Activated CD8-positive, alpha-beta T cell treated with anti-CD3 and anti-CD28 coated beads, Interleukin-2, amount 10 ng/mL, durations not matched to agents 7 days and 5 days (primary cell): ENCODE results near the gene EPHB1. TPM values are rescaled to one million over a fixed set of nuclear protein-coding genes. Genes with fewer than 3 reads are reported as not detected.

Experiments
- ATAC-seq: fragments of 150-1000 bp; cut with Tn5 transposase; one replicate; pipeline ENCODE4 v1.10.0; 2021; ENCODE audit warnings: moderate library complexity
- CTCF ChIA-PET: fragments of 350-600 bp; sonication (Branson Sonifier 250); formaldehyde crosslinking; loops from one replicate; lab custom pipeline; 2021; ENCODE audit warnings: antibody characterized with exemption; lab: Charles Lee
- POLR2A ChIA-PET: fragments of 350-600 bp; sonication (Branson Sonifier 250); formaldehyde crosslinking; loops from one replicate; lab custom pipeline; 2021; ENCODE audit warnings: antibody characterized with exemption; lab: Charles Lee
- DNase-seq: peaks from one replicate; pipeline ENCODE4 v3.0.0-alpha.2; 2020
- H3K27ac Mint-ChIP-seq: one replicate; pipeline ENCODE4 v1.8.0; 2021; ENCODE audit warnings: mild to moderate bottlenecking, mixed read lengths
- H3K27me3 Mint-ChIP-seq: one replicate; pipeline ENCODE4 v1.8.0; 2021; ENCODE audit warnings: low read depth, mixed read lengths
- H3K36me3 Mint-ChIP-seq: one replicate; pipeline ENCODE4 v1.8.0; 2021; ENCODE audit warnings: low read depth, mixed read lengths
- H3K4me1 Mint-ChIP-seq: one replicate; pipeline ENCODE4 v1.8.0; 2021; ENCODE audit warnings: low read depth, mixed read lengths
- H3K4me3 Mint-ChIP-seq: one replicate; pipeline ENCODE4 v1.8.0; 2021; ENCODE audit warnings: mild to moderate bottlenecking, mixed read lengths
- H3K9me3 Mint-ChIP-seq: one replicate; pipeline ENCODE4 v1.8.0; 2022; ENCODE audit warnings: mixed read lengths; ENCODE audit not compliant: insufficient read depth
- total RNA-seq, 2 experiments: library from RNA; stranded (reverse); gene quantifications; one replicate each; pipeline ENCODE4 v1.2.3, GENCODE V29; 2021

The EPHB1 gene
- total RNA-seq, 2 experiments from 2014 or later, result 1.1 to 1.4 TPM

GRCh38 chr3:134874737-134875413 lies 79.8 kb downstream of the EPHB1 start:
- Mint-ChIP-seq H3K9me3 (no peaks in the 10 kb centered on the region), H3K27me3 (peaks cover 2% of the 10 kb centered on the region), H3K27ac (no peak overlapping the region), H3K4me3 (no peak overlapping the region), H3K4me1 (no peaks in the 10 kb centered on the region), H3K36me3 (no peaks in the 10 kb centered on the region)
- no peak for DNase-seq
- ChIA-PET CTCF (no interaction called here), POLR2A (no interaction called here)
- no peak for ATAC-seq

- Mint-ChIP-seq H3K9me3 (no peaks in the 10 kb centered on the region), H3K36me3 (no peaks in the 10 kb centered on the region), H3K4me3 (no peak overlapping the region), H3K27me3 (peaks cover 2% of the 10 kb centered on the region), H3K4me1 (no peaks in the 10 kb centered on the region), H3K27ac (no peak overlapping the region)
- CTCF ChIA-PET, result no interaction called here
- ATAC-seq (no peak), DNase-seq (no peak)
- POLR2A ChIA-PET, result no interaction called here
Measured at GRCh38 chr3:134876836-134877235, 81.8 kb downstream of the EPHB1 start.

GRCh38 chr3:134877788-134878187 lies 82.7 kb downstream of the EPHB1 start:
- Mint-ChIP-seq H3K27ac (no peak overlapping the region), H3K4me3 (no peak overlapping the region), H3K9me3 (no peaks in the 10 kb centered on the region), H3K27me3 (peaks cover 2% of the 10 kb centered on the region), H3K36me3 (no peaks in the 10 kb centered on the region), H3K4me1 (no peaks in the 10 kb centered on the region)
- ATAC-seq, result no peak
- DNase-seq, result no peak
- ChIA-PET POLR2A (no interaction called here), CTCF (no interaction called here)

- no peak overlapping the region for H3K4me3 Mint-ChIP-seq
- peaks cover 6% of the 10 kb centered on the region for H3K27me3 Mint-ChIP-seq
- no peaks in the 10 kb centered on the region for H3K36me3 Mint-ChIP-seq
- ATAC-seq, result no peak
- H3K27ac Mint-ChIP-seq, result no peak overlapping the region
- no peaks in the 10 kb centered on the region for H3K9me3 Mint-ChIP-seq
- POLR2A ChIA-PET, result no interaction called here
- CTCF ChIA-PET, result no interaction called here
- no peaks in the 10 kb centered on the region for H3K4me1 Mint-ChIP-seq
- DNase-seq, result no peak
Measured at GRCh38 chr3:134879990-134880389, 84.9 kb downstream of the EPHB1 start.

- DNase-seq (no peak), ATAC-seq (no peak)
- H3K4me1 Mint-ChIP-seq, result peaks cover 3% of the 10 kb centered on the region
- no peaks in the 10 kb centered on the region for H3K9me3 Mint-ChIP-seq
- peaks cover 7% of the 10 kb centered on the region for H3K27me3 Mint-ChIP-seq
- no peak overlapping the region for H3K27ac Mint-ChIP-seq
- H3K4me3 Mint-ChIP-seq, result no peak overlapping the region
- CTCF ChIA-PET, result no interaction called here
- no peaks in the 10 kb centered on the region for H3K36me3 Mint-ChIP-seq
- POLR2A ChIA-PET, result no interaction called here
Measured at GRCh38 chr3:134880431-134880830, 85.4 kb downstream of the EPHB1 start.

GRCh38 chr3:134881305-134881704 lies 86.2 kb downstream of the EPHB1 start:
- CTCF ChIA-PET, result no interaction called here
- Mint-ChIP-seq H3K4me3 (no peak overlapping the region), H3K27me3 (peaks cover 7% of the 10 kb centered on the region), H3K9me3 (no peaks in the 10 kb centered on the region), H3K4me1 (peaks cover 11% of the 10 kb centered on the region), H3K27ac (no peak overlapping the region), H3K36me3 (no peaks in the 10 kb centered on the region)
- ATAC-seq (no peak), DNase-seq (no peak)
- POLR2A ChIA-PET, result no interaction called here

GRCh38 chr3:134883697-134884385 lies 88.8 kb downstream of the EPHB1 start:
- Mint-ChIP-seq H3K4me1 (peaks cover 16% of the 10 kb centered on the region), H3K9me3 (no peaks in the 10 kb centered on the region), H3K36me3 (no peaks in the 10 kb centered on the region), H3K27me3 (peaks cover 7% of the 10 kb centered on the region), H3K27ac (no peak overlapping the region), H3K4me3 (no peak overlapping the region)
- POLR2A ChIA-PET, result no interaction called here
- ATAC-seq, result no peak
- DNase-seq, result no peak
- CTCF ChIA-PET, result no interaction called here

- Mint-ChIP-seq H3K9me3 (no peaks in the 10 kb centered on the region), H3K27me3 (peaks cover 7% of the 10 kb centered on the region), H3K4me1 (peaks cover 16% of the 10 kb centered on the region), H3K27ac (peak overlapping the region; percentile 14), H3K36me3 (no peaks in the 10 kb centered on the region), H3K4me3 (no peak overlapping the region)
- DNase-seq (peak; percentile 51), ATAC-seq (peak; percentile 75)
- POLR2A ChIA-PET, result no interaction called here
- CTCF ChIA-PET, result no interaction called here
Measured at GRCh38 chr3:134885877-134886621, 91.0 kb downstream of the EPHB1 start.

GRCh38 chr3:134886991-134887390 lies 91.9 kb downstream of the EPHB1 start:
- H3K4me1 Mint-ChIP-seq, result peaks cover 16% of the 10 kb centered on the region
- ChIA-PET POLR2A (no interaction called here), CTCF (no interaction called here)
- H3K27ac Mint-ChIP-seq, result no peak overlapping the region
- H3K9me3 Mint-ChIP-seq, result no peaks in the 10 kb centered on the region
- H3K27me3 Mint-ChIP-seq, result peaks cover 7% of the 10 kb centered on the region
- H3K4me3 Mint-ChIP-seq, result no peak overlapping the region
- H3K36me3 Mint-ChIP-seq, result no peaks in the 10 kb centered on the region
- ATAC-seq, result no peak
- no peak for DNase-seq

- Mint-ChIP-seq H3K36me3 (no peaks in the 10 kb centered on the region), H3K4me1 (peaks cover 16% of the 10 kb centered on the region), H3K27me3 (peaks cover 7% of the 10 kb centered on the region), H3K4me3 (no peak overlapping the region), H3K27ac (no peak overlapping the region), H3K9me3 (no peaks in the 10 kb centered on the region)
- ATAC-seq, result no peak
- ChIA-PET POLR2A (no interaction called here), CTCF (no interaction called here)
- no peak for DNase-seq
Measured at GRCh38 chr3:134887536-134887935, 92.5 kb downstream of the EPHB1 start.

GRCh38 chr3:134892326-134892725 lies 97.3 kb downstream of the EPHB1 start:
- Mint-ChIP-seq H3K9me3 (no peaks in the 10 kb centered on the region), H3K4me3 (no peak overlapping the region), H3K4me1 (no peaks in the 10 kb centered on the region), H3K36me3 (no peaks in the 10 kb centered on the region), H3K27me3 (peaks cover 13% of the 10 kb centered on the region), H3K27ac (no peak overlapping the region)
- no peak for DNase-seq
- no peak for ATAC-seq
- CTCF ChIA-PET, result interaction anchor here (1.1 kb wide), 1 partner anchor 993 kb away, joined by 3 read pairs; no protein-coding TSS in a partner anchor
- POLR2A ChIA-PET, result no interaction called here

GRCh38 chr3:134892761-134893160 lies 97.7 kb downstream of the EPHB1 start:
- POLR2A ChIA-PET, result no interaction called here
- ATAC-seq (no peak), DNase-seq (no peak)
- Mint-ChIP-seq H3K9me3 (no peaks in the 10 kb centered on the region), H3K4me3 (no peak overlapping the region), H3K27me3 (peaks cover 13% of the 10 kb centered on the region), H3K4me1 (no peaks in the 10 kb centered on the region), H3K27ac (no peak overlapping the region), H3K36me3 (no peaks in the 10 kb centered on the region)
- CTCF ChIA-PET, result interaction anchor here (1.1 kb wide), 1 partner anchor 992 kb away, joined by 3 read pairs; no protein-coding TSS in a partner anchor
